IPS-18c (cell line): ENCODE data around the gene TMED4.

Source experiments
- H3K4me3 ChIP-seq: 2 replicates; pipeline ENCODE4 v1.7.0; 2013; ENCODE audit warnings: low read depth, mild to moderate bottlenecking, low read length, moderate library complexity; ENCODE audit not compliant: insufficient read depth
- H3K9me3 ChIP-seq: one replicate; pipeline ENCODE4 v1.6.1; 2013; ENCODE audit warnings: mild to moderate bottlenecking, low read length, moderate library complexity; ENCODE audit not compliant: control insufficient read depth, insufficient read depth

The TMED4 gene

GRCh38 chr7:44581879-44582603 is at the start of gene TMED4:
TMED4 (minus strand) TSS chr7:44582231; CDS start chr7:44582206, 25 bp downstream.
- peak within 1 kb of the TSS; percentile 93 for H3K4me3 ChIP-seq
- H3K9me3 ChIP-seq, result peaks cover 2% of the 10 kb centered on the region

GRCh38 chr7:44631458-44632115 is 49.6 kb upstream of the TMED4 start:
- Histone ChIP-seq H3K9me3 (no peaks in the 10 kb centered on the region), H3K4me3 (no peak overlapping the region)

GRCh38 chr7:44630792-44631457 is 48.9 kb upstream of the TMED4 start:
- no peak overlapping the region for H3K4me3 ChIP-seq
- H3K9me3 ChIP-seq, result no peaks in the 10 kb centered on the region

GRCh38 chr7:44629829-44630522 is 47.9 kb upstream of the TMED4 start:
- Histone ChIP-seq H3K4me3 (no peak overlapping the region), H3K9me3 (no peaks in the 10 kb centered on the region)

- Histone ChIP-seq H3K9me3 (no peaks in the 10 kb centered on the region), H3K4me3 (no peak overlapping the region)
Measured at GRCh38 chr7:44626620-44627019, 44.6 kb upstream of the TMED4 start.

GRCh38 chr7:44625526-44626471 is 43.8 kb upstream of the TMED4 start:
- no peaks in the 10 kb centered on the region for H3K9me3 ChIP-seq
- H3K4me3 ChIP-seq, result no peak overlapping the region

- no peaks in the 10 kb centered on the region for H3K9me3 ChIP-seq
- H3K4me3 ChIP-seq, result no peak overlapping the region
Measured at GRCh38 chr7:44624318-44624717, 42.3 kb upstream of the TMED4 start.

- no peaks in the 10 kb centered on the region for H3K9me3 ChIP-seq
- no peak overlapping the region for H3K4me3 ChIP-seq
Measured at GRCh38 chr7:44622342-44623151, 40.5 kb upstream of the TMED4 start.

- H3K9me3 ChIP-seq, result no peaks in the 10 kb centered on the region
- no peak overlapping the region for H3K4me3 ChIP-seq
Measured at GRCh38 chr7:44621750-44622103, 39.7 kb upstream of the TMED4 start.

- no peaks in the 10 kb centered on the region for H3K9me3 ChIP-seq
- H3K4me3 ChIP-seq, result no peak overlapping the region
Measured at GRCh38 chr7:44621034-44621749, 39.2 kb upstream of the TMED4 start.

GRCh38 chr7:44618753-44619152 is 36.7 kb upstream of the TMED4 start:
- no peaks in the 10 kb centered on the region for H3K9me3 ChIP-seq
- H3K4me3 ChIP-seq, result no peak overlapping the region

- no peak overlapping the region for H3K4me3 ChIP-seq
Measured at GRCh38 chr7:44618045-44618444, 36.0 kb upstream of the TMED4 start.

GRCh38 chr7:44617225-44617890 is 35.3 kb upstream of the TMED4 start:
- Histone ChIP-seq H3K9me3 (no peaks in the 10 kb centered on the region), H3K4me3 (no peak overlapping the region)

More at GRCh38 chr7:44618045-44618444, 36.0 kb upstream of the TMED4 start:
- H3K9me3 ChIP-seq, result no peaks in the 10 kb centered on the region

- H3K4me3 ChIP-seq, result no peak overlapping the region
- no peaks in the 10 kb centered on the region for H3K9me3 ChIP-seq
Measured at GRCh38 chr7:44616545-44616944, 34.5 kb upstream of the TMED4 start.

GRCh38 chr7:44615793-44616192 is 33.8 kb upstream of the TMED4 start:
- Histone ChIP-seq H3K4me3 (no peak overlapping the region), H3K9me3 (no peaks in the 10 kb centered on the region)
